ENCODE results near the gene LMO7. TPM values are rescaled to one million over a fixed set of nuclear protein-coding genes. Genes with fewer than 3 reads are reported as not detected.

LMO7 gene
- polyA plus RNA-seq, 1 experiment: 76.9 TPM

- ChIA-PET CTCF (no interaction called here), POLR2A (no interaction called here)
- Histone ChIP-seq H3K27ac (ENCODE audit: low read depth, low read length) (no peak overlapping the region), H3K9me3 (ENCODE audit: control insufficient read depth, insufficient read depth, low read length) (no peaks in the 10 kb centered on the region), H3K4me3 (ENCODE audit: low read depth, low read length) (no peak overlapping the region), H3K27me3 (ENCODE audit: control insufficient read depth, insufficient read depth, low read length) (no peaks in the 10 kb centered on the region)
- no peak for DNase-seq (ENCODE audit: low read depth, low spot score)
- TF ChIP-seq CTCF (IDR thresholded peaks at IDR 0.05; ENCODE audit: low read depth, low read length): no peak
Observed at GRCh38 chr13:75702476-75702875, 66.3 kb downstream of the LMO7 start.

- no peak overlapping the region for H3K4me3 ChIP-seq (ENCODE audit: low read depth, low read length)
- H3K27me3 ChIP-seq (ENCODE audit: control insufficient read depth, insufficient read depth, low read length): no peaks in the 10 kb centered on the region
- H3K9me3 ChIP-seq (ENCODE audit: control insufficient read depth, insufficient read depth, low read length): no peaks in the 10 kb centered on the region
- TF ChIP-seq CTCF (IDR thresholded peaks at IDR 0.05; ENCODE audit: low read depth, low read length): no peak
- ChIA-PET POLR2A (interaction anchor here (0.7 kb wide), 1 partner anchor 47 kb away, joined by 3 read pairs; no protein-coding TSS in a partner anchor), CTCF (interaction anchor here (0.5 to 5.5 kb wide), 4 partner anchors 8 to 181 kb away, joined by 3 to 68 read pairs (median 4); no protein-coding TSS in a partner anchor)
- no peak for DNase-seq (ENCODE audit: low read depth, low spot score)
- no peak overlapping the region for H3K27ac ChIP-seq (ENCODE audit: low read depth, low read length)
Observed at GRCh38 chr13:75703769-75704168, 67.6 kb downstream of the LMO7 start.

GRCh38 chr13:75704194-75704926 is 68.2 kb downstream of the LMO7 start:
- peak; percentile 48 for DNase-seq (ENCODE audit: low read depth, low spot score)
- CTCF ChIA-PET: interaction anchor here (0.5 to 5.5 kb wide), 4 partner anchors 9 to 181 kb away, joined by 3 to 68 read pairs (median 4); no protein-coding TSS in a partner anchor

GRCh38 chr13:75704927-75705288 is 68.8 kb downstream of the LMO7 start:
- H3K27ac ChIP-seq (ENCODE audit: low read depth, low read length): no peak overlapping the region
- no peak overlapping the region for H3K4me3 ChIP-seq (ENCODE audit: low read depth, low read length)
- no peak for TF ChIP-seq CTCF (IDR thresholded peaks at IDR 0.05; ENCODE audit: low read depth, low read length)
- DNase-seq (ENCODE audit: low read depth, low spot score): no peak
- no peaks in the 10 kb centered on the region for H3K27me3 ChIP-seq (ENCODE audit: control insufficient read depth, insufficient read depth, low read length)
- ChIA-PET POLR2A (interaction anchor here (0.7 kb wide), 1 partner anchor 72 kb away, joined by 3 read pairs; no protein-coding TSS in a partner anchor), CTCF (interaction anchor here (0.6 to 5.5 kb wide), 2 partner anchors 9 to 18 kb away, joined by 3 to 68 read pairs; no protein-coding TSS in a partner anchor)
- no peaks in the 10 kb centered on the region for H3K9me3 ChIP-seq (ENCODE audit: control insufficient read depth, insufficient read depth, low read length)

More at GRCh38 chr13:75704194-75704926, 68.2 kb downstream of the LMO7 start:
- Histone ChIP-seq H3K4me3 (ENCODE audit: low read depth, low read length) (no peak overlapping the region), H3K27me3 (ENCODE audit: control insufficient read depth, insufficient read depth, low read length) (no peaks in the 10 kb centered on the region), H3K9me3 (ENCODE audit: control insufficient read depth, insufficient read depth, low read length) (no peaks in the 10 kb centered on the region), H3K27ac (ENCODE audit: low read depth, low read length) (no peak overlapping the region)
- TF ChIP-seq CTCF (IDR thresholded peaks at IDR 0.05; ENCODE audit: low read depth, low read length): no peak
- POLR2A ChIA-PET: interaction anchor here (0.7 kb wide), 2 partner anchors 46 to 71 kb away, joined by 3 read pairs; no protein-coding TSS in a partner anchor

- DNase-seq (ENCODE audit: low read depth, low spot score): no peak
- H3K9me3 ChIP-seq (ENCODE audit: control insufficient read depth, insufficient read depth, low read length): no peaks in the 10 kb centered on the region
- no peaks in the 10 kb centered on the region for H3K27me3 ChIP-seq (ENCODE audit: control insufficient read depth, insufficient read depth, low read length)
- ChIA-PET POLR2A (interaction anchor here (0.7 kb wide), 1 partner anchor 72 kb away, joined by 3 read pairs; no protein-coding TSS in a partner anchor), CTCF (interaction anchor here (2.7 to 5.5 kb wide), 2 partner anchors 10 to 18 kb away, joined by 11 to 68 read pairs; no protein-coding TSS in a partner anchor)
- H3K4me3 ChIP-seq (ENCODE audit: low read depth, low read length): no peak overlapping the region
- H3K27ac ChIP-seq (ENCODE audit: low read depth, low read length): no peak overlapping the region
- no peak for TF ChIP-seq CTCF (IDR thresholded peaks at IDR 0.05; ENCODE audit: low read depth, low read length)
Observed at GRCh38 chr13:75705395-75705794, 69.3 kb downstream of the LMO7 start.
